Suprapubic skin (tissue), 4 donors: ENCODE measurements around the gene CFL1. TPM values are rescaled to one million over a fixed set of nuclear protein-coding genes. Genes with fewer than 3 reads are reported as not detected.
A peak's percentile ranks its signal among the peaks of the same experiment; 100 is the strongest.

ENCODE experiments used
- DNase-seq, 2 donors: peaks; one replicate each; pipeline ENCODE4 v3.0.0-alpha.2; 2019; ENCODE audit warnings: low spot score in 2 of 2
- H3K27ac ChIP-seq: fragments of 200-600 bp; sonication (generic); one replicate; pipeline ENCODE4 v1.5.1; 2019
- H3K27me3 ChIP-seq: fragments of 200-600 bp; sonication (generic); one replicate; pipeline ENCODE4 v1.5.1; 2019
- H3K36me3 ChIP-seq: fragments of 200-600 bp; sonication (generic); one replicate; pipeline ENCODE4 v1.5.1; 2019
- H3K4me1 ChIP-seq: fragments of 200-600 bp; sonication (generic); one replicate; pipeline ENCODE4 v1.5.1; 2019
- H3K4me3 ChIP-seq: fragments of 200-600 bp; sonication (generic); one replicate; pipeline ENCODE4 v1.5.1; 2019; ENCODE audit warnings: mild to moderate bottlenecking
- H3K9me3 ChIP-seq: fragments of 200-600 bp; sonication (generic); one replicate; pipeline ENCODE4 v1.5.1; 2019
- EP300 ChIP-seq: sonication (generic); formaldehyde crosslinking; IDR thresholded peaks from one replicate; pipeline ENCODE4 v1.6.1; 2017; ENCODE audit warnings: antibody characterized with exemption
- POLR2A ChIP-seq, 2 donors: fragments of 450-650 bp; IDR thresholded peaks; one replicate each; pipeline ENCODE4 v1.6.1; 2017; ENCODE audit warnings: antibody characterized with exemption in 2 of 2, mild to moderate bottlenecking in 2 of 2, moderate library complexity in 2 of 2
- POLR2AphosphoS5 ChIP-seq, 3 donors: sonication (generic); formaldehyde crosslinking; IDR thresholded peaks; one replicate each; pipeline ENCODE4 v1.6.1; 2017; ENCODE audit warnings: antibody characterized with exemption in 3 of 3
- WGBS: methylation state at CpG from one replicate; pipeline ENCODE4 v1.1.5; 2018; 5-methylcytosine and 5-hydroxymethylcytosine counted together
- total RNA-seq, 4 donors: library from RNA; depleted of rRNA; stranded (reverse); fragments of >200 nt; gene quantifications; one replicate each; pipeline ENCODE4 v1.1.0, GENCODE V29; 2016
- TF ChIP-seq, protein P1 (sequence below), 2 donors: fragments of 200-600 bp in 1 of 2; fragments of 450-650 bp in 1 of 2; sonication (generic) in 1 of 2; IDR thresholded peaks; one replicate each; pipeline ENCODE4 v1.5.1; 2016 to 2019; ENCODE audit warnings: antibody characterized with exemption in 2 of 2, mild to moderate bottlenecking in 1 of 2, moderate library complexity in 1 of 2

Gene CFL1
- total RNA-seq, 4 donors from 2014 or later = 331 to 608 (median 584) TPM

DNA sequence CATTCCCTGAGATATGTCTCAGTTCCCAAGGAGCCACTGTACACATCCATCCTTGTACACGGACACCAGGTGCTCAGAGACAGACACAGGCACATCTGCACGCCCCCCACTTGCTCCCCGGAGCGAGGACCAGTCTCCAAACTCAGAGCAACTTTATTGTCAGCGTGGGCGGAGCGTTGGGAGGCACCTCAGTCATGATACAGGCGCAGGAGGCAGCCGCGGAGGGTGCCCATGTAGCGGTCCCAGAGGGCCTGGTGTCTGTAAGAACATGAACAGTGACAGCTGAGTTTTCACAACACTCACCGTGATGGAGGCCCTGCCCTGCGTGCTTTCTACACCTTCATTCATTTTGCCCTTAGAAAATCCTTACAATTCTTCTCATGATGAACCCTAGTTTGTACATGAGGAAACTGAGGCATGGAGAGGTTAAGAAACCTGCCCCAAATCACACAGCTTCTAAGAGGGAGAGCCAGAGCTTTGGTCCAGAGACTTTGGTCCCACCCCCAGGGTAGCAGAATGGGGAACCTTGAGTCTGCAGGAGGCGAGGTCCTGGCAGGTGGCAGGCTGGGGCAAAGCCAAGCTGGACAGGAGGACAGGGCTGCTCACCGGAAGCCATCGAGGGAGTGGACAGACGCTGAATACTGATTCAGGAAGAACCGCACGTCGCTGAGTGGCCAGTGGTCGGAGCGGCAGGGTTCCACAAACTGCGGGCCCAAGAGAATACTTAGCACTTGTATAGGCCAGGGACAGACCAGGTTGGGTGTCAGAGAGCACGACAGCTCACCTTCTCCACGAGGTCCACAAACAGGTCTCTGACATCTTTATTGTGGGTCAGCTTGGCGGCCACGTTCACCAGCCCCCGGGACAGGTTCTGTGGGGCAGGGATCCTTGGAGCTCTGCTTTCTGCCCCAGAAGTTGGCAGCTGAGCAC, 26.1 kb upstream of the CFL1 start:
- H3K4me3 ChIP-seq = no peak overlapping the region
- peak in 1 of 2 donors; percentile 62 for DNase-seq
- peaks cover 19% of the 10 kb centered on the region for H3K4me1 ChIP-seq
- 80% methylated on average over 20 of the region's 28 CpGs for WGBS
- H3K27me3 ChIP-seq = no peaks in the 10 kb centered on the region
- H3K9me3 ChIP-seq = no peaks in the 10 kb centered on the region
- no peak overlapping the region for H3K27ac ChIP-seq
- H3K36me3 ChIP-seq = peaks cover 33% of the 10 kb centered on the region
- no peak for TF ChIP-seq EP300
- TF ChIP-seq POLR2A (IDR thresholded peaks at IDR 0.05) = no peak
- no peak for TF ChIP-seq POLR2AphosphoS5 (IDR thresholded peaks at IDR 0.05)
- TF ChIP-seq, protein P1, sequence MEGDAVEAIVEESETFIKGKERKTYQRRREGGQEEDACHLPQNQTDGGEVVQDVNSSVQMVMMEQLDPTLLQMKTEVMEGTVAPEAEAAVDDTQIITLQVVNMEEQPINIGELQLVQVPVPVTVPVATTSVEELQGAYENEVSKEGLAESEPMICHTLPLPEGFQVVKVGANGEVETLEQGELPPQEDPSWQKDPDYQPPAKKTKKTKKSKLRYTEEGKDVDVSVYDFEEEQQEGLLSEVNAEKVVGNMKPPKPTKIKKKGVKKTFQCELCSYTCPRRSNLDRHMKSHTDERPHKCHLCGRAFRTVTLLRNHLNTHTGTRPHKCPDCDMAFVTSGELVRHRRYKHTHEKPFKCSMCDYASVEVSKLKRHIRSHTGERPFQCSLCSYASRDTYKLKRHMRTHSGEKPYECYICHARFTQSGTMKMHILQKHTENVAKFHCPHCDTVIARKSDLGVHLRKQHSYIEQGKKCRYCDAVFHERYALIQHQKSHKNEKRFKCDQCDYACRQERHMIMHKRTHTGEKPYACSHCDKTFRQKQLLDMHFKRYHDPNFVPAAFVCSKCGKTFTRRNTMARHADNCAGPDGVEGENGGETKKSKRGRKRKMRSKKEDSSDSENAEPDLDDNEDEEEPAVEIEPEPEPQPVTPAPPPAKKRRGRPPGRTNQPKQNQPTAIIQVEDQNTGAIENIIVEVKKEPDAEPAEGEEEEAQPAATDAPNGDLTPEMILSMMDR (IDR thresholded peaks at IDR 0.05) = no peak

GRCh38 chr11:65883058-65883761, 25.2 kb upstream of the CFL1 start:
- peaks cover 33% of the 10 kb centered on the region for H3K36me3 ChIP-seq
- TF ChIP-seq POLR2AphosphoS5 (IDR thresholded peaks at IDR 0.05) (no peak), POLR2A (IDR thresholded peaks at IDR 0.05) (no peak), EP300 (no peak)
- TF ChIP-seq, protein P1 (IDR thresholded peaks at IDR 0.05) = no peak
- peaks cover 15% of the 10 kb centered on the region for H3K4me1 ChIP-seq
- no peaks in the 10 kb centered on the region for H3K9me3 ChIP-seq
- H3K27ac ChIP-seq = no peak overlapping the region
- no peak overlapping the region for H3K4me3 ChIP-seq
- WGBS = 98% methylated on average over 11 of the region's 13 CpGs
- no peak for DNase-seq
- H3K27me3 ChIP-seq = no peaks in the 10 kb centered on the region

DNA sequence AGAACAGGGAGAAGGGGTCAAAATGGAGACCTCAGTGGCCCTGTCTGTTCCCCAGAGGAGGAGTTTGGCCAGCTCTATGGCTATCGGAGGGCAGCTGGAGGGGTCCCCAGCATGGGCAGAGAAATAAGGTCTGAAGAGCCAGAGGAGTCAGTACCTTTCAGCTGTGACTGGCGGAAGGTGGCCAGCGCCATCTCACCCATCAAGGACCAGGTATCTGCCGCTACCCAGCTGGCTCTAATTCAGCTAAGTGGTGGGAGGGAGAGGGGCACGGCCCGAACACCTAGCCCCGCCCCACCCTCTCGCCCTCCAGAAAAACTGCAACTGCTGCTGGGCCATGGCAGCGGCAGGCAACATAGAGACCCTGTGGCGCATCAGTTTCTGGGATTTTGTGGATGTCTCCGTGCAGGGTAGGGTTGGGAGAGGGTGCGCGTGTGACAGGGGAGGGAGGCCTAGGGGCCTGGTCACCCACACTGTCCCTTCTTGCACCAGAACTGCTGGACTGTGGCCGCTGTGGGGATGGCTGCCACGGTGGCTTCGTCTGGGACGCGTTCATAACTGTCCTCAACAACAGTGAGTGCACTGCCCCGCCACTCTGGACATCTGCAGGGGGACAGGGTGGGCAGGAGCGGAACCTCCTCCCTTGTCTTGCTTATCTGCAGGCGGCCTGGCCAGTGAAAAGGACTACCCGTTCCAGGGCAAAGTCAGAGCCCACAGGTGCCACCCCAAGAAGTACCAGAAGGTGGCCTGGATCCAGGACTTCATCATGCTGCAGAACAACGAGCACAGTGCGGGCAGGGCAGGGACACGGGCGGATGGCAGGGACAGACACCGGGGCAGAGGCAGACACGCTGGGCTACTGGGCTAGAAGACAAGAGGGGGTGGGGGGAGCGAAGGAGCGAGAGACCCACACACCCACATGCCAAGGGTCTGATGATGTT, 24.4 kb upstream of the CFL1 start:
- DNase-seq = no peak
- TF ChIP-seq POLR2A (IDR thresholded peaks at IDR 0.05) = no peak
- no peak for TF ChIP-seq EP300
- TF ChIP-seq, protein P1 (IDR thresholded peaks at IDR 0.05) = no peak
- no peak for TF ChIP-seq POLR2AphosphoS5 (IDR thresholded peaks at IDR 0.05)
- H3K4me1 ChIP-seq = peaks cover 9% of the 10 kb centered on the region
- WGBS = 91% methylated on average over 10 of the region's 30 CpGs
- H3K36me3 ChIP-seq = peaks cover 33% of the 10 kb centered on the region
- no peaks in the 10 kb centered on the region for H3K27me3 ChIP-seq
- no peak overlapping the region for H3K4me3 ChIP-seq
- H3K9me3 ChIP-seq = no peaks in the 10 kb centered on the region
- H3K27ac ChIP-seq = no peak overlapping the region

GRCh38 chr11:65880844-65881421, 23.0 kb upstream of the CFL1 start:
- Histone ChIP-seq H3K27me3 (no peaks in the 10 kb centered on the region), H3K4me3 (no peak overlapping the region), H3K36me3 (peaks cover 33% of the 10 kb centered on the region), H3K4me1 (peaks cover 3% of the 10 kb centered on the region), H3K27ac (no peak overlapping the region), H3K9me3 (no peaks in the 10 kb centered on the region)
- no peak for DNase-seq
- WGBS = 87% methylated on average over 4 of the region's 7 CpGs
- no peak for TF ChIP-seq EP300
- no peak for TF ChIP-seq POLR2AphosphoS5 (IDR thresholded peaks at IDR 0.05)
- TF ChIP-seq, protein P1 (IDR thresholded peaks at IDR 0.05) = no peak
- TF ChIP-seq POLR2A (IDR thresholded peaks at IDR 0.05) = no peak
